IMR-90 (cell line): ENCODE measurements around the gene UQCRQ. TPM values are rescaled to one million over a fixed set of nuclear protein-coding genes. Genes with fewer than 3 reads are reported as not detected.

Experiments used
- ATAC-seq: fragments of 200-7000 bp; cut with Tn5 transposase; 2 replicates; pipeline ENCODE4 v1.9.1; 2020; ENCODE audit warnings: low read depth, mild to moderate bottlenecking, moderate library complexity
- BruUV-seq: library from RNA; stranded (reverse); fragments of 400-500 nt; replicated peaks from 2 replicates; lab custom pipeline; 2021; lab: Mats Ljungman, UMichigan
- CTCF ChIA-PET: fragments of 300-600 bp; formaldehyde crosslinking; extraction: SDS; loops from one replicate; lab custom pipeline; 2021; ENCODE audit warnings: antibody characterized with exemption; lab: Yijun Ruan, JAX
- POLR2A ChIA-PET: fragments of 300-600 bp; sonication (Branson Sonifier 250); formaldehyde crosslinking; loops from one replicate; lab custom pipeline; 2022; ENCODE audit warnings: antibody characterized with exemption; ENCODE audit not compliant: unreplicated experiment; lab: Charles Lee
- DNase-seq: peaks from one replicate; pipeline ENCODE4 v3.0.0; 2013
- H2AFZ ChIP-seq: replicated peaks from 2 replicates; pipeline ENCODE3; 2013; ENCODE audit warnings: low read length, mild to moderate bottlenecking; ENCODE audit not compliant: poor library complexity
- H2AK5ac ChIP-seq: 2 replicates; pipeline ENCODE4 v1.6.1; 2013; ENCODE audit warnings: low read depth, low read length, inconsistent platforms
- H2AK9ac ChIP-seq: replicated peaks from 2 replicates; pipeline ENCODE3; 2013; ENCODE audit warnings: mild to moderate bottlenecking, low read depth, low read length, moderate library complexity; ENCODE audit not compliant: poor library complexity
- H2BK120ac ChIP-seq: 2 replicates; pipeline ENCODE4 v1.6.1; 2013; ENCODE audit warnings: low read depth, low read length, inconsistent platforms
- H2BK15ac ChIP-seq: 3 replicates; pipeline ENCODE4 v1.6.1; 2013; ENCODE audit warnings: low read depth, low read length, inconsistent platforms
- H2BK20ac ChIP-seq: 2 replicates; pipeline ENCODE4 v1.6.1; 2013; ENCODE audit warnings: low read depth, mild to moderate bottlenecking, inconsistent platforms, low read length, moderate library complexity
- H2BK5ac ChIP-seq: 2 replicates; pipeline ENCODE4 v1.6.1; 2013; ENCODE audit warnings: mild to moderate bottlenecking, low read depth, low read length, inconsistent platforms; ENCODE audit not compliant: poor library complexity, severe bottlenecking
- H3K14ac ChIP-seq: replicated peaks from 2 replicates; pipeline ENCODE4 v1.6.1; 2013; ENCODE audit warnings: low read depth, low read length, inconsistent platforms
- H3K18ac ChIP-seq: 2 replicates; pipeline ENCODE4 v1.6.1; 2013; ENCODE audit warnings: low read depth, low read length, control low read depth
- H3K23ac ChIP-seq: 2 replicates; pipeline ENCODE4 v1.6.1; 2013; ENCODE audit warnings: low read depth, low read length, inconsistent platforms
- H3K27ac ChIP-seq: 2 replicates; pipeline ENCODE4 v1.5.1; 2013; ENCODE audit warnings: mild to moderate bottlenecking, control low read depth, low read length; ENCODE audit not compliant: insufficient read depth
- H3K27me3 ChIP-seq: 2 replicates; pipeline ENCODE4 v1.6.1; 2013; ENCODE audit warnings: low read length; ENCODE audit not compliant: control insufficient read depth, insufficient read depth
- H3K36me3 ChIP-seq: 2 replicates; pipeline ENCODE4 v1.6.1; 2013; ENCODE audit warnings: low read length, mixed read lengths; ENCODE audit not compliant: control insufficient read depth, insufficient read depth
- H3K4ac ChIP-seq: 2 replicates; pipeline ENCODE4 v1.6.1; 2013; ENCODE audit warnings: low read depth, low read length, inconsistent platforms
- H3K4me1 ChIP-seq: 2 replicates; pipeline ENCODE4 v1.6.1; 2013; ENCODE audit warnings: low read length, mixed read lengths; ENCODE audit not compliant: control insufficient read depth, insufficient read depth
- H3K4me2 ChIP-seq: 2 replicates; pipeline ENCODE4 v1.6.1; 2013; ENCODE audit warnings: low read depth, mild to moderate bottlenecking, control low read depth, low read length, moderate library complexity
- H3K4me3 ChIP-seq: 2 replicates; pipeline ENCODE4 v1.5.1; 2013; ENCODE audit warnings: low read depth, mild to moderate bottlenecking, control low read depth, low read length, moderate library complexity; ENCODE audit not compliant: insufficient read depth
- H3K56ac ChIP-seq: 2 replicates; pipeline ENCODE4 v1.6.1; 2013; ENCODE audit warnings: low read length, inconsistent platforms; ENCODE audit not compliant: insufficient read depth; ENCODE audit errors: extremely low read depth
- H3K79me1 ChIP-seq, 2 experiments: 2 replicates each; pipeline ENCODE4 v1.6.1; 2013; ENCODE audit warnings: low read length in 2 of 2, inconsistent platforms in 1 of 2, low read depth in 1 of 2
- H3K9ac ChIP-seq: 2 replicates; pipeline ENCODE4 v1.6.1; 2013; ENCODE audit warnings: low read depth, low read length, control low read depth
- H3K9me1 ChIP-seq: 2 replicates; pipeline ENCODE4 v1.6.1; 2013; ENCODE audit warnings: low read length, inconsistent platforms; ENCODE audit not compliant: insufficient read depth
- H3K9me3 ChIP-seq: 2 replicates; pipeline ENCODE4 v1.6.1; 2013; ENCODE audit warnings: low read length; ENCODE audit not compliant: control insufficient read depth, insufficient read depth
- H4K20me1 ChIP-seq: 2 replicates; pipeline ENCODE4 v1.6.1; 2013; ENCODE audit warnings: low read length, inconsistent platforms; ENCODE audit not compliant: insufficient read depth
- H4K5ac ChIP-seq: 2 replicates; pipeline ENCODE4 v1.6.1; 2013; ENCODE audit warnings: mild to moderate bottlenecking, low read depth, low read length, control low read depth
- H4K8ac ChIP-seq, 2 experiments: 2 replicates each; pipeline ENCODE4 v1.6.1; 2013; ENCODE audit warnings: low read depth in 2 of 2, low read length in 2 of 2, control low read depth in 1 of 2, inconsistent platforms in 1 of 2
- H4K91ac ChIP-seq: 2 replicates; pipeline ENCODE4 v1.6.1; 2013; ENCODE audit warnings: low read depth, low read length, inconsistent platforms; ENCODE audit not compliant: insufficient read depth
- POLR2A ChIP-seq: IDR thresholded peaks from 2 replicates; pipeline ENCODE4 v1.6.1; 2012; ENCODE audit warnings: mild to moderate bottlenecking, low read depth, low read length
- RAD21 ChIP-seq: IDR thresholded peaks from 2 replicates; pipeline ENCODE4 v1.6.1; 2012; ENCODE audit warnings: low read length, improper control_type of control experiment
- dilution Hi-C: fragments of 300-500 bp; cut with HindIII; formaldehyde crosslinking; loops from one replicate; pipeline ENCODE4 v1.14.3; 2018; ENCODE audit warnings: low sequenced_read_pairs; ENCODE audit not compliant: unreplicated experiment
- in situ Hi-C: fragments of 300-500 bp; cut with MboI; formaldehyde crosslinking; loops from 3 replicates; pipeline ENCODE4 v1.14.3; 2019; ENCODE audit warnings: low sequenced_read_pairs, inconsistent platforms, mixed read lengths
- intact Hi-C: fragments of 100-400 bp; cut with micrococcal nuclease; formaldehyde crosslinking; loops from 2 replicates; pipeline ENCODE4 v1.10.0; 2022
- polyA plus RNA-seq, 3 experiments: library from polyadenylated mRNA; depleted of rRNA; stranded (reverse); fragments of >200 nt; gene quantifications; 2 replicates each; pipeline ENCODE4 v1.2.3, GENCODE V29; 2012; ENCODE audit warnings: low replicate concordance in 1 of 3
- total RNA-seq: library from RNA; depleted of rRNA; stranded (reverse); fragments of >200 nt; gene quantifications from 2 replicates; pipeline ENCODE4 v1.2.3, GENCODE V29; 2012
- TF ChIP-seq, protein P1 (sequence below): fragments of 150-350 bp; IDR thresholded peaks from 2 replicates; pipeline ENCODE4 v1.6.1; 2016; ENCODE audit warnings: low read depth, mild to moderate bottlenecking, low read length, moderate library complexity, borderline replicate concordance

UQCRQ gene
- total and polyA plus RNA-seq, 2 of the 4 experiments (the other 2 are of a cell fraction): 73.7 to 292 TPM

DNA sequence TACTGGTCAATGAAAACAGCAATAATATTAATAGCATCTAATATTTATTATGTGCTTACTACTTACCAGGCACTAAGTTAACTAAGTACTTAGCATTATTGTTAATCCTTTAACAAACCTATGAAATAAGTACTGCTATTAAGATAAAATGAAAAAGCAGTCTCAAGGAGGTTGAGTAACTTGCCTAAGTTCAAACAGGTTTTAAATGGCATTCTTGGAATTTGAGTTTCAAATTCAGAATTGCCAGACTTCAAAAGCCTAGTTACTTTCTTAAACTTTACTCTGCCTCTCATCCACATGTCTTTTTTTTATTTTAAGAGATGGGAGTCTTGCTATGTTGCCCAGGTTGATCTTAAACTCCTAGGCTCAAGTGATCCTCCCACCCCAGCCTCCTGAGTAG, 23.1 kb downstream of the UQCRQ start:
- Histone ChIP-seq H2BK5ac (no peak overlapping the region), H4K20me1 (no peaks in the 10 kb centered on the region; the same call in 1 of the 2 replicates), H2BK15ac (no peak overlapping the region), H3K14ac (no peak overlapping the region), H3K4me1 (0 out of 2 replicates have a peak, but pooled peaks cover 2% of the 10 kb centered on the region), H3K23ac (no peak overlapping the region), H2AK9ac (no peak overlapping the region), H3K79me1 (peaks cover 20 to 27% of the 10 kb centered on the region in 2 experiments), H3K36me3 (peaks cover 41% of the 10 kb centered on the region), H2BK120ac (no peak overlapping the region), H2BK20ac (no peak overlapping the region), H3K9me3 (no peaks in the 10 kb centered on the region), H3K9ac (no peak overlapping the region), H2AK5ac (no peak overlapping the region), H3K18ac (no peak overlapping the region), H4K5ac (no peak overlapping the region), H3K4ac (no peak overlapping the region), H3K27ac (no peak overlapping the region), H3K4me3 (no peak overlapping the region), H3K4me2 (no peak overlapping the region), H2AFZ (no peak overlapping the region), H4K91ac (no peak overlapping the region), H3K9me1 (no peaks in the 10 kb centered on the region; the same call in 1 of the 2 replicates), H4K8ac (no peak overlapping the region), H3K56ac (no peak overlapping the region), H3K27me3 (no peaks in the 10 kb centered on the region)
- dilution Hi-C loops: no loop called here
- no TSS peak for BruUV-seq
- ATAC-seq (no peak), DNase-seq (no peak)
- ChIA-PET CTCF (no interaction called here), POLR2A (interaction anchor here (0.7 kb wide), 1 partner anchor 422 kb away, joined by 3 read pairs; no protein-coding TSS in a partner anchor)
- TF ChIP-seq, protein P1, sequence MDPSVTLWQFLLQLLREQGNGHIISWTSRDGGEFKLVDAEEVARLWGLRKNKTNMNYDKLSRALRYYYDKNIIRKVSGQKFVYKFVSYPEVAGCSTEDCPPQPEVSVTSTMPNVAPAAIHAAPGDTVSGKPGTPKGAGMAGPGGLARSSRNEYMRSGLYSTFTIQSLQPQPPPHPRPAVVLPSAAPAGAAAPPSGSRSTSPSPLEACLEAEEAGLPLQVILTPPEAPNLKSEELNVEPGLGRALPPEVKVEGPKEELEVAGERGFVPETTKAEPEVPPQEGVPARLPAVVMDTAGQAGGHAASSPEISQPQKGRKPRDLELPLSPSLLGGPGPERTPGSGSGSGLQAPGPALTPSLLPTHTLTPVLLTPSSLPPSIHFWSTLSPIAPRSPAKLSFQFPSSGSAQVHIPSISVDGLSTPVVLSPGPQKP: no peak
- TF ChIP-seq POLR2A (no peak), RAD21 (no peak)
- intact Hi-C loops: no loop called here
- in situ Hi-C loops: no loop called here
